Mesendoderm (in vitro differentiated cells): ENCODE results near the gene HPD.

Experiments
- DNase-seq: peaks from one replicate; pipeline ENCODE4 v3.0.0; 2013
- H2AK5ac ChIP-seq: 2 replicates; pipeline ENCODE4 v1.6.1; 2013; ENCODE audit warnings: low read length, inconsistent platforms
- H2BK120ac ChIP-seq: 2 replicates; pipeline ENCODE4 v1.6.1; 2013; ENCODE audit warnings: low read depth, mild to moderate bottlenecking, low read length, moderate library complexity, mixed read lengths
- H2BK15ac ChIP-seq: replicated peaks from 2 replicates; pipeline ENCODE4 v1.6.1; 2013; ENCODE audit warnings: low read depth, mild to moderate bottlenecking, moderate library complexity
- H2BK5ac ChIP-seq: 2 replicates; pipeline ENCODE4 v1.6.1; 2013; ENCODE audit warnings: low read length, inconsistent platforms
- H3K18ac ChIP-seq: 2 replicates; pipeline ENCODE4 v1.6.1; 2013; ENCODE audit warnings: mild to moderate bottlenecking, low read length, mixed read lengths
- H3K23ac ChIP-seq: one replicate; pipeline ENCODE4 v1.6.1; 2013; ENCODE audit warnings: low read length
- H3K27ac ChIP-seq: 2 replicates; pipeline ENCODE4 v1.5.1; 2013; ENCODE audit warnings: low read depth, mild to moderate bottlenecking, inconsistent platforms, low read length, moderate library complexity
- H3K27me3 ChIP-seq: 2 replicates; pipeline ENCODE4 v1.6.1; 2013; ENCODE audit warnings: low read length, control low read depth, mild to moderate bottlenecking, inconsistent platforms; ENCODE audit not compliant: insufficient read depth, poor library complexity
- H3K36me3 ChIP-seq: 2 replicates; pipeline ENCODE4 v1.6.1; 2013; ENCODE audit warnings: low read length, inconsistent platforms; ENCODE audit not compliant: control insufficient read depth, insufficient read depth
- H3K4ac ChIP-seq: one replicate; pipeline ENCODE4 v1.6.1; 2013; ENCODE audit warnings: low read depth, mild to moderate bottlenecking, low read length, moderate library complexity
- H3K4me1 ChIP-seq: 2 replicates; pipeline ENCODE4 v1.6.1; 2013; ENCODE audit warnings: low read depth, low read length, inconsistent platforms; ENCODE audit not compliant: control insufficient read depth
- H3K4me2 ChIP-seq: 2 replicates; pipeline ENCODE4 v1.6.1; 2013; ENCODE audit warnings: low read length
- H3K4me3 ChIP-seq: 2 replicates; pipeline ENCODE4 v1.5.1; 2013; ENCODE audit warnings: mild to moderate bottlenecking, low read length
- H3K56ac ChIP-seq: one replicate; pipeline ENCODE4 v1.6.1; 2013; ENCODE audit warnings: low read length
- H3K79me1 ChIP-seq: 2 replicates; pipeline ENCODE4 v1.6.1; 2013; ENCODE audit warnings: low read length, inconsistent platforms
- H3K79me2 ChIP-seq: 2 replicates; pipeline ENCODE4 v1.6.1; 2013; ENCODE audit warnings: mild to moderate bottlenecking, low read length; ENCODE audit not compliant: control insufficient read depth, insufficient read depth
- H3K9ac ChIP-seq: 2 replicates; pipeline ENCODE4 v1.6.1; 2013; ENCODE audit warnings: low read length, inconsistent platforms
- H4K5ac ChIP-seq: one replicate; pipeline ENCODE4 v1.6.1; 2013; ENCODE audit warnings: low read length
- H4K8ac ChIP-seq: one replicate; pipeline ENCODE4 v1.6.1; 2013; ENCODE audit warnings: low read depth, mild to moderate bottlenecking, control low read depth, low read length, moderate library complexity
- WGBS: extraction: QIAGEN DNeasy Blood & Tissue Kit; methylation state at CpG from one replicate; pipeline ENCODE4 v1.1.7; 2013; ENCODE audit warnings: low lambda C conversion rate, missing lambda C conversion rate; ENCODE audit not compliant: insufficient coverage; ENCODE audit errors: extremely low coverage; 5-methylcytosine and 5-hydroxymethylcytosine counted together

Gene HPD

GRCh38 chr12:121799842-121800693, 58.6 kb downstream of the HPD start:
- Histone ChIP-seq H4K8ac (peak overlapping the region; percentile 98), H3K4ac (peak overlapping the region; percentile 100), H2BK5ac (peak overlapping the region; percentile 91), H2BK120ac (peak overlapping the region; percentile 98), H3K4me2 (peak overlapping the region; percentile 80), H3K9ac (peak overlapping the region; percentile 99), H3K27me3 (no peaks in the 10 kb centered on the region), H3K36me3 (no peaks in the 10 kb centered on the region), H3K4me3 (peak overlapping the region; percentile 79), H3K79me2 (peaks cover 47% of the 10 kb centered on the region), H3K4me1 (peaks cover 14% of the 10 kb centered on the region), H2BK15ac (no peak overlapping the region), H3K27ac (peak overlapping the region; percentile 100), H3K23ac (no peak overlapping the region), H3K79me1 (peaks cover 5% of the 10 kb centered on the region), H3K56ac (peak overlapping the region; percentile 97), H2AK5ac (peak overlapping the region; percentile 55), H3K18ac (peak overlapping the region; percentile 100), H4K5ac (no peak overlapping the region)
- DNase-seq, result peak; percentile 92
- WGBS, result no CpG with 5 or more reads among the region's 84 CpGs

GRCh38 chr12:121799156-121799841, 59.4 kb downstream of the HPD start:
- peak; percentile 93 for DNase-seq
- Histone ChIP-seq H2BK15ac (no peak overlapping the region), H3K79me1 (peaks cover 5% of the 10 kb centered on the region), H3K23ac (no peak overlapping the region), H3K36me3 (no peaks in the 10 kb centered on the region), H3K79me2 (peaks cover 39% of the 10 kb centered on the region), H3K27ac (peak overlapping the region; percentile 100), H2BK5ac (peak overlapping the region; percentile 87), H3K4me1 (peaks cover 17% of the 10 kb centered on the region), H3K4me2 (peak overlapping the region; percentile 80), H2AK5ac (peak overlapping the region; percentile 55), H3K18ac (peak overlapping the region; percentile 100), H2BK120ac (peak overlapping the region; percentile 9), H3K4ac (peak overlapping the region; percentile 65), H3K56ac (peak overlapping the region; percentile 94), H3K9ac (peak overlapping the region; percentile 99), H3K4me3 (peak overlapping the region; percentile 67), H4K8ac (no peak overlapping the region), H3K27me3 (no peaks in the 10 kb centered on the region), H4K5ac (no peak overlapping the region)
- WGBS, result no CpG with 5 or more reads among the region's 30 CpGs

GRCh38 chr12:121798787-121799155, 59.9 kb downstream of the HPD start:
- H2BK5ac ChIP-seq, result peak overlapping the region; percentile 24
- H3K4me2 ChIP-seq, result peak overlapping the region; percentile 70
- peaks cover 39% of the 10 kb centered on the region for H3K79me2 ChIP-seq
- H3K4me1 ChIP-seq, result peaks cover 17% of the 10 kb centered on the region
- no peak overlapping the region for H4K5ac ChIP-seq
- H2AK5ac ChIP-seq, result no peak overlapping the region
- no peaks in the 10 kb centered on the region for H3K27me3 ChIP-seq
- H2BK15ac ChIP-seq, result no peak overlapping the region
- H4K8ac ChIP-seq, result no peak overlapping the region
- no peak overlapping the region for H2BK120ac ChIP-seq
- H3K4me3 ChIP-seq, result no peak overlapping the region
- no peaks in the 10 kb centered on the region for H3K36me3 ChIP-seq
- no peak overlapping the region for H3K23ac ChIP-seq
- H3K9ac ChIP-seq, result peak overlapping the region; percentile 47
- H3K4ac ChIP-seq, result peak overlapping the region; percentile 8
- WGBS, result no CpG with 5 or more reads among the region's 10 CpGs
- peak overlapping the region; percentile 29 for H3K18ac ChIP-seq
- peak overlapping the region; percentile 79 for H3K27ac ChIP-seq
- H3K79me1 ChIP-seq, result peaks cover 5% of the 10 kb centered on the region
- peak overlapping the region; percentile 66 for H3K56ac ChIP-seq
- DNase-seq, result no peak

GRCh38 chr12:121797937-121798786, 60.5 kb downstream of the HPD start:
- no peak overlapping the region for H3K4ac ChIP-seq
- no peak overlapping the region for H3K4me3 ChIP-seq
- peak overlapping the region; percentile 70 for H3K4me2 ChIP-seq
- no peak overlapping the region for H3K23ac ChIP-seq
- peak overlapping the region; percentile 18 for H2BK5ac ChIP-seq
- peak overlapping the region; percentile 56 for H3K9ac ChIP-seq
- no peak overlapping the region for H4K8ac ChIP-seq
- peak overlapping the region; percentile 79 for H3K27ac ChIP-seq
- DNase-seq, result peak; percentile 81
- H2BK120ac ChIP-seq, result no peak overlapping the region
- no peak overlapping the region for H4K5ac ChIP-seq
- peak overlapping the region; percentile 72 for H3K56ac ChIP-seq
- H3K27me3 ChIP-seq, result no peaks in the 10 kb centered on the region
- WGBS, result no CpG with 5 or more reads among the region's 19 CpGs
- no peak overlapping the region for H2BK15ac ChIP-seq
- no peaks in the 10 kb centered on the region for H3K36me3 ChIP-seq
- peaks cover 17% of the 10 kb centered on the region for H3K4me1 ChIP-seq
- H3K79me1 ChIP-seq, result peaks cover 5% of the 10 kb centered on the region
- peaks cover 39% of the 10 kb centered on the region for H3K79me2 ChIP-seq
- H2AK5ac ChIP-seq, result no peak overlapping the region
- H3K18ac ChIP-seq, result no peak overlapping the region

- peak overlapping the region; percentile 7 for H2AK5ac ChIP-seq
- H3K4me1 ChIP-seq, result peaks cover 19% of the 10 kb centered on the region
- H3K27me3 ChIP-seq, result no peaks in the 10 kb centered on the region
- H3K18ac ChIP-seq, result peak overlapping the region; percentile 19
- no CpG with 5 or more reads among the region's 39 CpGs for WGBS
- H3K4me3 ChIP-seq, result no peak overlapping the region
- H3K4me2 ChIP-seq, result peak overlapping the region; percentile 51
- no peak overlapping the region for H3K4ac ChIP-seq
- H3K23ac ChIP-seq, result no peak overlapping the region
- H2BK15ac ChIP-seq, result no peak overlapping the region
- DNase-seq, result peak; percentile 93
- H3K56ac ChIP-seq, result peak overlapping the region; percentile 83
- H3K27ac ChIP-seq, result peak overlapping the region; percentile 47
- no peak overlapping the region for H2BK5ac ChIP-seq
- H3K79me2 ChIP-seq, result peaks cover 37% of the 10 kb centered on the region
- H3K79me1 ChIP-seq, result peaks cover 7% of the 10 kb centered on the region
- H4K5ac ChIP-seq, result no peak overlapping the region
- H3K36me3 ChIP-seq, result no peaks in the 10 kb centered on the region
- H2BK120ac ChIP-seq, result no peak overlapping the region
- no peak overlapping the region for H4K8ac ChIP-seq
- H3K9ac ChIP-seq, result peak overlapping the region; percentile 68
Observed at GRCh38 chr12:121796855-121797751, 61.6 kb downstream of the HPD start.
